Osteoblast (primary cell): ENCODE results near the gene UNK. TPM values are rescaled to one million over a fixed set of nuclear protein-coding genes. Genes with fewer than 3 reads are reported as not detected.

Source experiments
- DNase-seq: peaks from one replicate; pipeline ENCODE4 v3.0.0; 2011; ENCODE audit warnings: low spot score, mixed read lengths; ENCODE audit not compliant: insufficient read length; ENCODE audit errors: missing footprints
- H2AFZ ChIP-seq: 2 replicates; pipeline ENCODE4 v1.6.0; 2011; ENCODE audit warnings: mild to moderate bottlenecking, low read length
- H3K27ac ChIP-seq: 2 replicates; pipeline ENCODE4 v1.5.1; 2011; ENCODE audit warnings: mild to moderate bottlenecking, low read depth, low read length, moderate library complexity
- H3K27me3 ChIP-seq: 2 replicates; pipeline ENCODE4 v1.6.0; 2012; ENCODE audit warnings: mild to moderate bottlenecking, control low read depth, inconsistent platforms, low read length, moderate library complexity; ENCODE audit not compliant: insufficient read depth
- H3K36me3 ChIP-seq: 2 replicates; pipeline ENCODE4 v1.5.1; 2011; ENCODE audit warnings: mild to moderate bottlenecking, low read length, control low read depth, moderate library complexity; ENCODE audit not compliant: insufficient read depth
- H3K4me1 ChIP-seq: 2 replicates; pipeline ENCODE4 v1.5.1; 2011; ENCODE audit warnings: mild to moderate bottlenecking, low read length, control low read depth, moderate library complexity; ENCODE audit not compliant: insufficient read depth
- H3K4me2 ChIP-seq: 2 replicates; pipeline ENCODE4 v1.6.0; 2011; ENCODE audit warnings: mild to moderate bottlenecking, low read length; ENCODE audit not compliant: insufficient read depth
- H3K4me3 ChIP-seq: fragments of 200-600 bp; sonication (generic); 3 replicates; pipeline ENCODE4 v1.5.1; 2012; ENCODE audit warnings: mild to moderate bottlenecking, low read length, inconsistent platforms; ENCODE audit not compliant: insufficient read depth
- H3K79me2 ChIP-seq: 2 replicates; pipeline ENCODE4 v1.6.0; 2012; ENCODE audit warnings: mild to moderate bottlenecking, low read length, control low read depth, inconsistent platforms; ENCODE audit not compliant: insufficient read depth
- H3K9me3 ChIP-seq: 2 replicates; pipeline ENCODE4 v1.5.1; 2011; ENCODE audit warnings: low read depth, low read length, control low read depth
- H4K20me1 ChIP-seq: 2 replicates; pipeline ENCODE4 v1.6.0; 2012; ENCODE audit warnings: mild to moderate bottlenecking, low read length, control low read depth; ENCODE audit not compliant: insufficient read depth
- total RNA-seq: library from RNA; depleted of rRNA; stranded (reverse); fragments of >200 nt; gene quantifications from 2 replicates; pipeline ENCODE4 v1.2.3, GENCODE V29; 2012
- TF ChIP-seq, protein P1 (sequence below): IDR thresholded peaks from 2 replicates; pipeline ENCODE4 v1.5.1; 2011; ENCODE audit warnings: mild to moderate bottlenecking, low read depth, low read length, moderate library complexity; ENCODE audit errors: extremely low read depth

Gene UNK
- total RNA-seq, 1 donor: 18.5 TPM

GRCh38 chr17:75829747-75830146, 45.1 kb downstream of the UNK start:
- no peak overlapping the region for H3K27ac ChIP-seq
- H3K36me3 ChIP-seq: no peaks in the 10 kb centered on the region

GRCh38 chr17:75830164-75831031, 45.8 kb downstream of the UNK start:
- H3K4me3 ChIP-seq: no peak overlapping the region
- no peaks in the 10 kb centered on the region for H4K20me1 ChIP-seq
- no peaks in the 10 kb centered on the region for H3K36me3 ChIP-seq
- peak; percentile 94 for DNase-seq
- H2AFZ ChIP-seq: no peak overlapping the region
- no peak overlapping the region for H3K4me2 ChIP-seq
- no peaks in the 10 kb centered on the region for H3K79me2 ChIP-seq
- TF ChIP-seq, protein P1, sequence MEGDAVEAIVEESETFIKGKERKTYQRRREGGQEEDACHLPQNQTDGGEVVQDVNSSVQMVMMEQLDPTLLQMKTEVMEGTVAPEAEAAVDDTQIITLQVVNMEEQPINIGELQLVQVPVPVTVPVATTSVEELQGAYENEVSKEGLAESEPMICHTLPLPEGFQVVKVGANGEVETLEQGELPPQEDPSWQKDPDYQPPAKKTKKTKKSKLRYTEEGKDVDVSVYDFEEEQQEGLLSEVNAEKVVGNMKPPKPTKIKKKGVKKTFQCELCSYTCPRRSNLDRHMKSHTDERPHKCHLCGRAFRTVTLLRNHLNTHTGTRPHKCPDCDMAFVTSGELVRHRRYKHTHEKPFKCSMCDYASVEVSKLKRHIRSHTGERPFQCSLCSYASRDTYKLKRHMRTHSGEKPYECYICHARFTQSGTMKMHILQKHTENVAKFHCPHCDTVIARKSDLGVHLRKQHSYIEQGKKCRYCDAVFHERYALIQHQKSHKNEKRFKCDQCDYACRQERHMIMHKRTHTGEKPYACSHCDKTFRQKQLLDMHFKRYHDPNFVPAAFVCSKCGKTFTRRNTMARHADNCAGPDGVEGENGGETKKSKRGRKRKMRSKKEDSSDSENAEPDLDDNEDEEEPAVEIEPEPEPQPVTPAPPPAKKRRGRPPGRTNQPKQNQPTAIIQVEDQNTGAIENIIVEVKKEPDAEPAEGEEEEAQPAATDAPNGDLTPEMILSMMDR: peak; percentile 56
- H3K4me1 ChIP-seq: peaks cover 16% of the 10 kb centered on the region
- H3K27ac ChIP-seq: no peak overlapping the region
- no peaks in the 10 kb centered on the region for H3K9me3 ChIP-seq
- H3K27me3 ChIP-seq: no peaks in the 10 kb centered on the region

More at GRCh38 chr17:75829747-75830146, 45.1 kb downstream of the UNK start:
- Histone ChIP-seq H3K4me1 (peaks cover 16% of the 10 kb centered on the region), H3K79me2 (no peaks in the 10 kb centered on the region), H3K4me3 (no peak overlapping the region), H4K20me1 (no peaks in the 10 kb centered on the region), H2AFZ (no peak overlapping the region), H3K9me3 (no peaks in the 10 kb centered on the region), H3K4me2 (no peak overlapping the region), H3K27me3 (no peaks in the 10 kb centered on the region)
- TF ChIP-seq, protein P1: no peak
- no peak for DNase-seq

- Histone ChIP-seq H3K79me2 (no peaks in the 10 kb centered on the region), H3K4me1 (peaks cover 16% of the 10 kb centered on the region), H4K20me1 (no peaks in the 10 kb centered on the region), H3K36me3 (no peaks in the 10 kb centered on the region), H3K27ac (no peak overlapping the region), H3K4me2 (no peak overlapping the region), H3K4me3 (no peak overlapping the region), H3K27me3 (no peaks in the 10 kb centered on the region), H3K9me3 (no peaks in the 10 kb centered on the region), H2AFZ (no peak overlapping the region)
- TF ChIP-seq, protein P1: no peak
- no peak for DNase-seq
These were observed 46.5 kb downstream of the UNK start for GRCh38 chr17:75831032-75831571.

- Histone ChIP-seq H3K27me3 (no peaks in the 10 kb centered on the region), H3K79me2 (no peaks in the 10 kb centered on the region), H3K36me3 (no peaks in the 10 kb centered on the region), H3K4me1 (peaks cover 13% of the 10 kb centered on the region), H3K9me3 (no peaks in the 10 kb centered on the region), H3K27ac (peak overlapping the region; percentile 28), H3K4me3 (no peak overlapping the region), H3K4me2 (no peak overlapping the region), H4K20me1 (no peaks in the 10 kb centered on the region), H2AFZ (peak overlapping the region; percentile 36)
- TF ChIP-seq, protein P1: no peak
- DNase-seq: peak; percentile 98
These were observed 47.6 kb downstream of the UNK start for GRCh38 chr17:75832164-75832651.
